WI38 (cell line): ENCODE measurements around the gene HSPB9.
"Not testable (repeated sequence)": the region's sequence is repeated elsewhere in the genome, so short reads cannot be mapped to it uniquely, and the experiment has no call there.

Experiments used
- H3K4me3 ChIP-seq: 2 replicates; pipeline ENCODE4 v1.5.1; 2011; ENCODE audit warnings: low read depth, mild to moderate bottlenecking, control low read depth, low read length
- TF ChIP-seq, protein P1 (sequence below): IDR thresholded peaks from 2 replicates; pipeline ENCODE4 v1.5.1; 2012; ENCODE audit warnings: low read depth, mild to moderate bottlenecking, control low read depth, low read length

Gene HSPB9

GRCh38 chr17:42131981-42132432 is 9.4 kb downstream of the HSPB9 start:
- TF ChIP-seq, protein P1, sequence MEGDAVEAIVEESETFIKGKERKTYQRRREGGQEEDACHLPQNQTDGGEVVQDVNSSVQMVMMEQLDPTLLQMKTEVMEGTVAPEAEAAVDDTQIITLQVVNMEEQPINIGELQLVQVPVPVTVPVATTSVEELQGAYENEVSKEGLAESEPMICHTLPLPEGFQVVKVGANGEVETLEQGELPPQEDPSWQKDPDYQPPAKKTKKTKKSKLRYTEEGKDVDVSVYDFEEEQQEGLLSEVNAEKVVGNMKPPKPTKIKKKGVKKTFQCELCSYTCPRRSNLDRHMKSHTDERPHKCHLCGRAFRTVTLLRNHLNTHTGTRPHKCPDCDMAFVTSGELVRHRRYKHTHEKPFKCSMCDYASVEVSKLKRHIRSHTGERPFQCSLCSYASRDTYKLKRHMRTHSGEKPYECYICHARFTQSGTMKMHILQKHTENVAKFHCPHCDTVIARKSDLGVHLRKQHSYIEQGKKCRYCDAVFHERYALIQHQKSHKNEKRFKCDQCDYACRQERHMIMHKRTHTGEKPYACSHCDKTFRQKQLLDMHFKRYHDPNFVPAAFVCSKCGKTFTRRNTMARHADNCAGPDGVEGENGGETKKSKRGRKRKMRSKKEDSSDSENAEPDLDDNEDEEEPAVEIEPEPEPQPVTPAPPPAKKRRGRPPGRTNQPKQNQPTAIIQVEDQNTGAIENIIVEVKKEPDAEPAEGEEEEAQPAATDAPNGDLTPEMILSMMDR = no peak
- no peak overlapping the region for H3K4me3 ChIP-seq

GRCh38 chr17:42132941-42133340 is 10.3 kb downstream of the HSPB9 start:
- no peak overlapping the region for H3K4me3 ChIP-seq
- TF ChIP-seq, protein P1 = no peak

DNA sequence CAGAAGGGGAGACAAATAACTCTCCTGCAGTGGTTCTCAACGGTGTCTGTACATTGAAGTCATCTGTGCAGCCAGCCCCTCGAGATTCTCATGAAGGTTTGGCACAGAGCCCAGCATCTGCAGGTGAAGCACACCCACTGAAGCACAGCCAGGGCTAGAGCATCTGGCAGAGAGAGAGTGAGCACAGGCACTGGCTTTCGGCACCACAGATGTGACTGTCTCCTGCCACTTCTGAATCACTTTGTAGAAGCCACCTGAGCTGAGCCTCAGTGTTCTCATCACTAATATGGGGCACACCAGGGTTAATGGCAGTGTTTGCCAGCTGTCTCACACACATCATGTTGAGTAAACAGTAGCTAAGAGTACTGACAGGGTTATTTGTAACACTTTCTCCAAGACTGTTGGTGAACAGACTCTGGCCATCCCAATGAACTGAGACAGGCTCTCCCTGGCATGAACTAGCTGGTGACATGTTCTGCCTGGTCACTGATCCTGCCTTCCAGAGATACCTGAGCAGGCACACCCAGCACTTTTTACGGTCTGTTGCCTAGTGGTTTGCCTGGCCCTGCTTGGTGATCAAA is 10.9 kb downstream of the HSPB9 start:
- TF ChIP-seq, protein P1 = no peak
- no peak overlapping the region for H3K4me3 ChIP-seq

GRCh38 chr17:42135151-42135550 is 12.5 kb downstream of the HSPB9 start:
- no peak overlapping the region for H3K4me3 ChIP-seq
- TF ChIP-seq, protein P1 = no peak

DNA sequence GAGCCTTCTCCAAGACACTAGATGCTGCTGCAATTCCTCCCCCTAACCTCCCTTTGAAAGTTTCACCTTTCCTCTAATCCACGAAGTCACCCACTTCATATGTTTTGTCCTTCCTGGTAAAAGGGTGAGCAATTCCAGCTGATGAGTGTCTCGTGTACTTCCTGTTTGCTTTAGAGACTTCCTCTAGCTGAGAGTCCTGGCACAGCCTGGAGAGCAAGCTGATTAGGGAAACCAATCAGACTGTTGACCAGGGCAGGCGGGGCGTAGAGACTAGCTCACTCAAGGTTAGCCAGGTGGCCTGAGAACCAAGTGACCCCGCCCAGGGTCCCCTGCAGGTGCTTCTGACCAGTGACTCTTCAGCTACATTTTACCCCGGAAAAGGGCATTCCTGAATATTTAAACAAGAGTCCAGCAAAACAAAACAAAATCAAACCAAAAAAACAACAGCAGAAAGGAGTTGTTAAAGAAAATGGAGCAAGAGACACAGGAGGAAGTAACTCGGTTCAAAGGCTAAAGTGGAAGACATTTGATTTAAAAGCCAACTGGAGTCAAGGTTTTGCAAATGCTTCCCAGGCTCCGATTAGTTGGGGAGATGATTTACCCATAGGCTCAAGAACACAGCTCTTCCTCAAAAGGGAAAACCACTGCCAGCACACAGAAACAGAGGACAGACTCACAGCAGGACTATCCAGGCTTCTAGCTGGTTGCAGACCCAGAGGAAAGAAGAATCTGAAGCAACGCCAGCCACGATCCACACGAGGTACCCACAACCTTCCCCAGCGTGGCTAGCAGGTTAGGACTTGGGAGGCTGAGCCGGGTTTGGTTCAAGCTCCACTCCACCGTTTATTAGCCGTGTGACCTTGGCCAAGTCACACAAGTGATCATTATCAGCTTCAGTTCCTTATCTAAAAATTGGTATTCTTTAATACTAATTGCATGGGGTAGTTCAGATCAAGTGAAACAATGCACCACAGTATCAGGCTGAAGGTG is 13.4 kb downstream of the HSPB9 start:
- no peak overlapping the region for H3K4me3 ChIP-seq

GRCh38 chr17:42136654-42137051 is 14.0 kb downstream of the HSPB9 start:
- no peak overlapping the region for H3K4me3 ChIP-seq
- TF ChIP-seq, protein P1 = no peak

More for the DNA sequence above, 13.4 kb downstream of the HSPB9 start:
- TF ChIP-seq, protein P1 = no peak

- TF ChIP-seq, protein P1 = no peak
- H3K4me3 ChIP-seq = no peak overlapping the region
These were observed 16.3 kb downstream of the HSPB9 start for GRCh38 chr17:42138749-42139492.

DNA sequence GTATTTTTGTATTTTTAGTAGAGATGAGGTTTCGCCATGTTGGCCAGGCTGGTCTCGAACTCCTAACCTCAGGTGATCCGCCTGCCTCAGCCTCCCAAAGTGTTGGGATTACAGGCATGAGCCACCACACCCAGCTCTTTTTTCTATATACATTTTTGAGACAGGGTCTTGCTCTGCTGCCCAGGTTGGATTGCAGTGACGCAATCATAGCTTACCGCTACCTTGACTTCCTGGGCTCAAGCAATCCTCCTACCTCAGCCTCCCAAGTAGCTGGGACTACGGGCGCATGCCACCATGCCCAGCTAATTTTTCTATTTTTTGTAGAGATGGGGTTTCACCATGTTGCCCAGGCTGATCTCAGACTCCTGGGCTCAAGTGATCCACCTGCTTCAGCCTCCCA is 18.1 kb downstream of the HSPB9 start:
- not testable (repeated sequence) for H3K4me3 ChIP-seq
